Activated T-cell treated with anti-CD3 and anti-CD28 coated beads for 24 hours (primary cell): Measurements from ENCODE around the gene LTB4R2.
A peak's percentile ranks its signal among the peaks of the same experiment; 100 is the strongest.

Experiments
- DNase-seq: peaks from one replicate; pipeline ENCODE4 v3.0.0-alpha.2; 2020; ENCODE audit warnings: low read depth

LTB4R2 gene

GRCh38 chr14:24309538-24310264 lies at the start of gene LTB4R2:
Gene LTB4R2 (plus strand): TSS chr14:24310140. CDS start chr14:24310665, 525 bp downstream.
- DNase-seq: no peak

- no peak for DNase-seq
These were observed 49.2 kb upstream of the LTB4R2 start for GRCh38 chr14:24260780-24261157.

- no peak for DNase-seq
These were observed 48.5 kb upstream of the LTB4R2 start for GRCh38 chr14:24261256-24261968.

GRCh38 chr14:24261969-24262327 lies 48.0 kb upstream of the LTB4R2 start:
- no peak for DNase-seq

- no peak for DNase-seq
These were observed 46.9 kb upstream of the LTB4R2 start, which contains the start of gene TGM1 for GRCh38 chr14:24262821-24263733. Gene TGM1 (minus strand): TSS chr14:24263177. CDS start chr14:24262352, 825 bp downstream.

- no peak for DNase-seq
These were observed 46.1 kb upstream of the LTB4R2 start for GRCh38 chr14:24263848-24264247.

GRCh38 chr14:24264298-24264697 lies 45.6 kb upstream of the LTB4R2 start:
- DNase-seq: no peak

- no peak for DNase-seq
These were observed 43.3 kb upstream of the LTB4R2 start for GRCh38 chr14:24266344-24267244.

GRCh38 chr14:24267516-24267915 lies 42.4 kb upstream of the LTB4R2 start:
- DNase-seq: no peak

GRCh38 chr14:24268225-24268624 lies 41.7 kb upstream of the LTB4R2 start:
- DNase-seq: no peak

- no peak for DNase-seq
These were observed 40.6 kb upstream of the LTB4R2 start for GRCh38 chr14:24269368-24269767.

- no peak for DNase-seq
These were observed 39.9 kb upstream of the LTB4R2 start for GRCh38 chr14:24269910-24270536.

GRCh38 chr14:24270537-24271133 lies 39.3 kb upstream of the LTB4R2 start:
- DNase-seq: no peak

GRCh38 chr14:24271134-24271833 lies 38.7 kb upstream of the LTB4R2 start, which contains the start of gene RABGGTA:
Gene RABGGTA (minus strand): TSS chr14:24271597. CDS start chr14:24271115, 482 bp downstream.
- peak; percentile 85 for DNase-seq

- no peak for DNase-seq
These were observed 38.1 kb upstream of the LTB4R2 start for GRCh38 chr14:24271834-24272263.

- no peak for DNase-seq
These were observed 37.5 kb upstream of the LTB4R2 start for GRCh38 chr14:24272467-24272866.

GRCh38 chr14:24273422-24273998 lies 36.4 kb upstream of the LTB4R2 start:
- DNase-seq: no peak

GRCh38 chr14:24274101-24274543 lies 35.8 kb upstream of the LTB4R2 start:
- peak; percentile 52 for DNase-seq

- DNase-seq: no peak
These were observed 32.9 kb upstream of the LTB4R2 start for GRCh38 chr14:24277071-24277470.
